K562 (cell line): ENCODE measurements around the gene KLHL6. TPM values are rescaled to one million over a fixed set of nuclear protein-coding genes. Genes with fewer than 3 reads are reported as not detected.

ENCODE experiments used
- AFF1 ChIP-seq, 2 experiments: fragments of 450-650 bp; IDR thresholded peaks; 2 replicates each; pipeline ENCODE4 v1.6.1; 2018; ENCODE audit warnings: mild to moderate bottlenecking in 2 of 2, low read depth in 1 of 2; ENCODE audit not compliant: partially characterized antibody in 2 of 2
- CXXC5 ChIP-seq: fragments of 250-450 bp; sonication (Bioruptor Pico); IDR thresholded peaks from 2 replicates; pipeline ENCODE4 v1.8.0; 2022; ENCODE audit warnings: inconsistent platforms, mild to moderate bottlenecking, moderate library complexity
- DNMT1 ChIP-seq: fragments of 450-650 bp; IDR thresholded peaks from 2 replicates; pipeline ENCODE4 v1.6.1; 2016; ENCODE audit warnings: antibody characterized with exemption, mild to moderate bottlenecking
- TCF7L2 ChIP-seq: fragments of 150-350 bp; IDR thresholded peaks from 2 replicates; pipeline ENCODE4 v1.6.1; 2016; ENCODE audit warnings: low read depth, mild to moderate bottlenecking, low read length, moderate library complexity
- ZNF316 ChIP-seq: fragments of 450-650 bp; IDR thresholded peaks from 2 replicates; pipeline ENCODE4 v1.6.1; 2016
- polyA plus RNA-seq, 8 experiments: library from polyadenylated mRNA; depleted of rRNA in 4 of 8; stranded (reverse) in 5 of 8; unstranded in 3 of 8; fragments of >200 nt; fragmentation: Nextera tagmentation in 2 of 8; fragmentation: Illumina TruSeq in 1 of 8; extraction: Ambion mirVana in 2 of 8; extraction: Trizol in 1 of 8; gene quantifications; 2 replicates each; pipeline versions ENCODE4 v1.2.1 to v1.2.3, GENCODE V29; 2011 to 2014; ENCODE audit warnings: inconsistent platforms in 1 of 8, missing spikeins in 1 of 8
- total RNA-seq, 7 experiments: library from RNA; depleted of rRNA in 6 of 7; stranded (reverse); fragments of >200 nt in 6 of 7; fragmentation: Illumina TruSeq in 2 of 7; extraction: Trizol in 2 of 7; gene quantifications; 2 replicates each; pipeline versions ENCODE4 v1.2.1 to v1.2.3, GENCODE V29; 2011 to 2021; ENCODE audit warnings: low replicate concordance in 1 of 7
- TF ChIP-seq, protein P1 (sequence below): fragments of 450-650 bp; IDR thresholded peaks from 2 replicates; pipeline ENCODE4 v1.6.1; 2017; ENCODE audit warnings: antibody characterized with exemption

The KLHL6 gene
- total and polyA plus RNA-seq, 9 of the 15 experiments (the other 6 are each of a cell fraction or from before 2014, with no cell fraction given) = 0.18 to 2.1 (median 1.4) TPM

- TF ChIP-seq AFF1 (IDR thresholded peaks at IDR 0.05; ENCODE audit: low read depth in 1 of 2, partially characterized antibody in 2 of 2) = peak in 1 of 2 experiments; percentile 15
- no peak for TF ChIP-seq CXXC5
- no peak for TF ChIP-seq TCF7L2
- TF ChIP-seq, protein P1, sequence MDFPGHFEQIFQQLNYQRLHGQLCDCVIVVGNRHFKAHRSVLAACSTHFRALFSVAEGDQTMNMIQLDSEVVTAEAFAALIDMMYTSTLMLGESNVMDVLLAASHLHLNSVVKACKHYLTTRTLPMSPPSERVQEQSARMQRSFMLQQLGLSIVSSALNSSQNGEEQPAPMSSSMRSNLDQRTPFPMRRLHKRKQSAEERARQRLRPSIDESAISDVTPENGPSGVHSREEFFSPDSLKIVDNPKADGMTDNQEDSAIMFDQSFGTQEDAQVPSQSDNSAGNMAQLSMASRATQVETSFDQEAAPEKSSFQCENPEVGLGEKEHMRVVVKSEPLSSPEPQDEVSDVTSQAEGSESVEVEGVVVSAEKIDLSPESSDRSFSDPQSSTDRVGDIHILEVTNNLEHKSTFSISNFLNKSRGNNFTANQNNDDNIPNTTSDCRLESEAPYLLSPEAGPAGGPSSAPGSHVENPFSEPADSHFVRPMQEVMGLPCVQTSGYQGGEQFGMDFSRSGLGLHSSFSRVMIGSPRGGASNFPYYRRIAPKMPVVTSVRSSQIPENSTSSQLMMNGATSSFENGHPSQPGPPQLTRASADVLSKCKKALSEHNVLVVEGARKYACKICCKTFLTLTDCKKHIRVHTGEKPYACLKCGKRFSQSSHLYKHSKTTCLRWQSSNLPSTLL = 0 out of 2 replicates have a peak, but pooled peaks have one; percentile 19
- TF ChIP-seq ZNF316 = peak; percentile 93
- no peak for TF ChIP-seq DNMT1
Measured at GRCh38 chr3:183446838-183447205, 108.7 kb downstream of the KLHL6 start (continued).
